Right kidney (tissue), 1 donor: ENCODE data around the gene CCNB1.
A peak's percentile ranks its signal among the peaks of the same experiment; 100 is the strongest.
"Not testable (repeated sequence)": the region's sequence is repeated elsewhere in the genome, so short reads cannot be mapped to it uniquely, and the experiment has no call there.

ENCODE experiments used
- DNase-seq: peaks from one replicate; pipeline ENCODE4 v3.0.0-alpha.2; 2016

The CCNB1 gene

GRCh38 chr5:69181659-69182293 lies 14.8 kb downstream of the CCNB1 start:
- DNase-seq: not testable (repeated sequence)

GRCh38 chr5:69184621-69185020 lies 17.7 kb downstream of the CCNB1 start:
- DNase-seq: no peak

DNA sequence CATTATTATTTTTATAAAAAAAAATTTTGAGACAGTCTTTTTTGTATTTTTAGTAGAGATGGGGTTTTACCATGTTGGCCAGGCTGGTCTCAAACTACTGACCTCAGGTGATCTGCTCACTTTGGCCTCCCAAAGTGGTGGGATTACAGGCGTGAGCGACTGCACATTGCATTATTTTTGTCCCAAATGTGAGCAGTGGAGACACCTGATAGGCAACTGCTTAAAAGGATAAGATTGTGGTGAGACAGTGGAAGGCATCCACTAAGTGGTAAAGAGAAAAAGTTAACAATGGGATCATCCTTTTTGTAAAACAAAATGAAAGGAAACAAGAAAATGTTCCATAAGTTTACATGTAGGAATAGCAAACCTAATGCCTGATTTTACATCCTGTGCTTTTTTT lies 20.4 kb downstream of the CCNB1 start:
- DNase-seq: no peak

- DNase-seq: no peak
Measured at GRCh38 chr5:69188811-69189161, 21.8 kb downstream of the CCNB1 start.

- DNase-seq: peak; percentile 93
Measured at GRCh38 chr5:69189162-69190086, 22.5 kb downstream of the CCNB1 start, which contains the start of gene CENPH. TSS of gene CENPH (plus strand) at chr5:69189583. CDS start at chr5:69189635, 52 bp downstream.

GRCh38 chr5:69202497-69202896 lies 35.5 kb downstream of the CCNB1 start:
- no peak for DNase-seq

DNA sequence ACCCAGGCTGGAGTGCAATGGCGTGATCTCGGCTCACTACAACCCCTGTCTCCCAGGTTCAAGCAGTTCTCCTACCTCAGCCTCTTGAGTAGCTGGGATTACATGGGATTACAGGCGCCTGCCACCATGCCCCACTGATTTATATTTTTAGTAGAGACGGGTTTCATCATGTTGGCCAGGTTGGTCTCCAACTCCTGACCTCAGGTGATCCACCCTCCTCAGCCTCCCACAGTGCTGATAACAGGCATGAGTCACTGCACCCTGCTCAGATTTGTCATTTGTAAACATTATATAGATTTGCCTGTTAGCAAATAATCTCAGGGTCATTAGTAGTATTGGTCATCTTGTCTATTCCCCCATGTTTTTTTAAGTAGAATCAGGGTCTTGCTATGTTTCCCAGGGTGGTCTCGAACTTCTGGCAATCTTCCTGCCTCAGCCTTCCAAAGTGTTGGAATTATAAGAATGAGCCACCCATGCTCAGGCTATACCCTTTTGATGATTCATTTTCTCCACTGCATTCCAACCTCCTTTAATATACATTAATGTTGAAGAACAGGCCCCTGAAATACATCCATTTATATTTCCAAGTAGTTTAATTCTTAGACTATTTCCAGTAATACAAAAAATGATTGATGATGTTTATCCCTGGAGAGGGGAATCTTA lies 39.7 kb downstream of the CCNB1 start:
- DNase-seq: no peak

GRCh38 chr5:69209602-69210001 lies 42.7 kb downstream of the CCNB1 start:
- no peak for DNase-seq

GRCh38 chr5:69211200-69211599 lies 44.2 kb downstream of the CCNB1 start:
- DNase-seq: no peak

DNA sequence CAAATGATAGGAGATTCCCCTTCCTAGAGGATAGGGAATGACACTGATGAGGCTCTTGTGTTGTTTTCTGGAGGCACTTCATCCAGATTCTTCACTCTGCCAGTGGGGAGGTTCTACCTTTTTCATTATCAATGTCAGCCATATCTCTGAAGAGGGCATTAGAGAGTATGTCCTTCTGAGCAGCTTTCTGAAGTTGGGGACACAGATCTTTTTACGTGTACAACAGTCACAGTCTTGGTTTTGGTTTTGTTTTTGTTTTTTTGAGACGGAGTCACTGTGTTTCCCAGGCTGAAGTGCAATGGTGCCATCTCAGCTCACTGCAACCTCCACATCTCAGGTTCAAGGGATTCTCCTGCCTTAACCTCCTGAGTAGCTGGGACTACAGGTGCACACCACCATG lies 45.1 kb downstream of the CCNB1 start:
- no peak for DNase-seq

- no peak for DNase-seq
Measured at GRCh38 chr5:69213513-69214215, 46.7 kb downstream of the CCNB1 start.

- no peak for DNase-seq
Measured at GRCh38 chr5:69217151-69217511, 50.2 kb downstream of the CCNB1 start.

DNA sequence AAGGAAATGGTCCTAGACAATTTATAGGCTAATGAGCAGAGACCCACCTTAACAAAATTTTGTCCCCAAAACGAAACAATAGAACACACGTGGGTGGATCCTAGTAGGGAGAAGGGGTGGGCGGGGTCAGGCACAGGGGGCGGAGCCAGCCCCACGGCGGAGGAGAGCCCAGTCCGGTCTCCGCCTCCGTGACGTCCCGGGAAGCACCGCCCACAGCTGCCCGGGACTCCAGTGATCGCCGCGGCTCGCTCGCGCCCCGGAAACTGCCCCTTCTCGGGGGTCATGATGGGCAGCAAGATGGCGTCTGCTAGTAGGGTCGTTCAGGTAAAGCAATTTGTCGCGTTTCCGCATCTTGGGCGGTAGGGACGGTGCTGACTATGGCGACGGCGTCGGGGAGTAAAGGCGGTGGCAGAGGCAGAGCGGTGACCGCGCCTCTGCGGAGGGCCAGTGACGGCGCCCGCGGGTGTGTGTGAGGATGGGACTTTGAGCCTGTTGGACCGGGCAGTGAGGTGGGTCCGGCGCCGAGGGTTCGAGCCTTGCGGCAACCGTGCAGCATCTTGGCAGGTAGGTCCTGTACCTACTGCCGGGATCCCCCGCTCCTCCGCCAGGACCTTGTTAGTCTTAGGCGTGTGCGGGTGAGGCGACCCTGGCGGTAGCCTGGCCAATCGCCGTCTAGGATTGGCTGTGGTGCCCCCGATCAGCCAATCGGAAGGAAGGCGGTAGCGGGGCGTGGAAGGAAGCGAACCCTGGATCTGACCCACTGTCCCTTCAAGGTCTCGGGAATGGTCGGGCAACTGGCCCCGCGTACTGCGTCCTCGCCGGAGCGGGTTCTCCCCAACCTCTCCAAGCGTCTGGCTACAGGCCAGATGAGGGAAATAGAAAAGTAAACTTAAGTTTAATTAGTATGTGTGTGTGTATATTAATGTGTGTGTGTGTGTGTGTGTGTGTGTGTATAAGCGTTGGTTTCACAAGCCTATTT lies 50.9 kb downstream of the CCNB1 start:
- peak; percentile 97 for DNase-seq

- DNase-seq: no peak
Measured at GRCh38 chr5:69219939-69220338, 53.0 kb downstream of the CCNB1 start.

GRCh38 chr5:69220371-69220770 lies 53.4 kb downstream of the CCNB1 start:
- DNase-seq: not testable (repeated sequence)

- DNase-seq: not testable (repeated sequence)
Measured at GRCh38 chr5:69220833-69221232, 53.9 kb downstream of the CCNB1 start.

- DNase-seq: no peak
Measured at GRCh38 chr5:69224520-69224919, 57.6 kb downstream of the CCNB1 start.

- no peak for DNase-seq
Measured at GRCh38 chr5:69225860-69226259, 58.9 kb downstream of the CCNB1 start.
